Panc1 (cell line): Measurements from ENCODE around the gene GOLT1B. TPM values are rescaled to one million over a fixed set of nuclear protein-coding genes. Genes with fewer than 3 reads are reported as not detected.

Experiments
- ATAC-seq: fragments of 200-7000 bp; cut with Tn5 transposase; 2 replicates; pipeline ENCODE4 v1.9.1; 2020; ENCODE audit warnings: mild to moderate bottlenecking, moderate library complexity
- BruUV-seq: library from RNA; stranded (reverse); fragments of 400-500 nt; replicated peaks from 2 replicates; lab custom pipeline; 2021; lab: Mats Ljungman, UMichigan
- CTCF ChIA-PET: fragments of 300-600 bp; sonication (Branson Sonifier 250); formaldehyde crosslinking; loops from one replicate; lab custom pipeline; 2022; ENCODE audit warnings: antibody characterized with exemption; lab: Charles Lee
- POLR2A ChIA-PET: fragments of 300-600 bp; sonication (Branson Sonifier 250); formaldehyde crosslinking; loops from one replicate; lab custom pipeline; 2022; ENCODE audit warnings: antibody characterized with exemption; lab: Charles Lee
- DNase-seq: peaks from one replicate; pipeline ENCODE4 v3.0.0-alpha.2; 2010; ENCODE audit warnings: low read depth, low spot score
- H3K27ac ChIP-seq: 2 replicates; pipeline ENCODE4 v1.5.1; 2011; ENCODE audit warnings: mild to moderate bottlenecking, low read length, inconsistent platforms
- H3K27me3 ChIP-seq: fragments of 200-500 bp; sonication (Bioruptor generic); 2 replicates; pipeline ENCODE4 v1.6.0; 2014; ENCODE audit warnings: low read length, inconsistent platforms; ENCODE audit not compliant: control insufficient read depth, insufficient read depth
- H3K36me3 ChIP-seq: fragments of 200-500 bp; sonication (Bioruptor generic); 2 replicates; pipeline ENCODE4 v1.5.1; 2014; ENCODE audit warnings: inconsistent platforms, mild to moderate bottlenecking, low read length, moderate library complexity; ENCODE audit not compliant: control insufficient read depth, insufficient read depth
- H3K4me1 ChIP-seq: 2 replicates; pipeline ENCODE4 v1.5.1; 2011; ENCODE audit warnings: inconsistent platforms, mild to moderate bottlenecking, low read length, moderate library complexity; ENCODE audit not compliant: control insufficient read depth, insufficient read depth
- H3K4me3 ChIP-seq, 2 experiments: 2 replicates each; pipeline ENCODE4 v1.5.1; 2011 to 2012; ENCODE audit warnings: low read depth in 2 of 2, low read length in 2 of 2, mild to moderate bottlenecking in 2 of 2, inconsistent platforms in 1 of 2, moderate library complexity in 1 of 2
- H3K9me3 ChIP-seq: fragments of 200-500 bp; sonication (Bioruptor generic); 2 replicates; pipeline ENCODE4 v1.5.1; 2014; ENCODE audit warnings: low read depth, mild to moderate bottlenecking, inconsistent platforms, low read length, moderate library complexity; ENCODE audit not compliant: control insufficient read depth, insufficient read depth
- CTCF ChIP-seq: fragments of 450-650 bp; IDR thresholded peaks from 2 replicates; pipeline ENCODE4 v1.5.1; 2017; ENCODE audit warnings: mild to moderate bottlenecking
- POLR2AphosphoS5 ChIP-seq: IDR thresholded peaks from 2 replicates; pipeline ENCODE4 v1.6.1; 2012; ENCODE audit warnings: mild to moderate bottlenecking, low read depth, low read length, moderate library complexity
- SIN3A ChIP-seq: IDR thresholded peaks from 2 replicates; pipeline ENCODE4 v1.6.1; 2012; ENCODE audit warnings: low read depth, mild to moderate bottlenecking, low read length, moderate library complexity, borderline replicate concordance; ENCODE audit not compliant: insufficient read depth
- TCF7L2 ChIP-seq: IDR thresholded peaks from 2 replicates; pipeline ENCODE4 v1.6.1; 2011; ENCODE audit warnings: mild to moderate bottlenecking, low read depth, low read length, inconsistent platforms
- in situ Hi-C: cut with HindIII; loops from 2 replicates; pipeline ENCODE4 v1.10.0; 2016; ENCODE audit warnings: low sequenced_read_pairs, low pct_unique_long_range_greater_than_20kb
- intact Hi-C: fragments of 100-400 bp; cut with micrococcal nuclease; formaldehyde crosslinking; loops from one replicate; pipeline ENCODE4 v1.10.0; 2022; ENCODE audit not compliant: unreplicated experiment
- total RNA-seq: library from RNA; stranded (reverse); gene quantifications from one replicate; pipeline ENCODE4 v1.2.1, GENCODE V29; 2021; ENCODE audit not compliant: unreplicated experiment
- TF ChIP-seq, protein P1 (sequence below), 2 experiments: IDR thresholded peaks; 2 replicates each; pipeline ENCODE4 v1.6.1; 2011 to 2012; ENCODE audit warnings: low read depth in 2 of 2, control low read depth in 1 of 2, low read length in 1 of 2, mild to moderate bottlenecking in 1 of 2, moderate library complexity in 1 of 2; ENCODE audit not compliant: insufficient read depth in 1 of 2

GOLT1B gene
- total RNA-seq, 1 experiment from 2014 or later = 40.8 TPM

DNA sequence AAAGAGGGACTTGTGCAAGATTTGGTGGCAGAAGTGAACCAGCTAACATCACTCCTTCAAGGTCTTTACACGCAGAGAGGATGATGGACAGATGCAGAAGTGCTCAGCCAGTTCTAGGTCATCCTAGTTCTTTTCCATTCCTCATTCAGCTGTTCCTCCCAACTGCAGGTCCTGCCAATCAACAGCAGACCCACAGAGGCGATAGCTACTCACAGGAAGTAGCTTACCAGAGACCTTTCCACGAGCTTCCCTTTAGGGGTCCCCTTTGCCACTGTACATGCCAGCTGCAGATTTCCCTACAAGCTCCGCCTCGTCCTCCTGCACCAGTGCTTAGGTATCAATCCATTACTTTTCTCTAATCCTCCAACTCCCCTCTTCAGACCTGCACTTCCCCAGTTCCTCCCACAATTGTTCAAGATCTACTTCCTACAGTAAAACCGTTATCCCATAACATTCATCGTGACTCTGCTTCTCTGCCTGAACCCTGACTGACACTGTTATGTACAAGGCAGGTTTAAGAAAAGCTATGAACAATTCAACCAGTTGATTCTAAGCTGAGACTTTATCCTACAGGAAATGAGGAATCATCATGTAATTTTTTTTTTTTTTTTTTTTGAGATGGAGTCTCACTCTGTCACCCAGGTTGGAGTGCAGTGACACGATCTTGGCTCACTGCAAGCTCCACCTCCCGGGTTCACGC, 22.7 kb upstream of the GOLT1B start:
- DNase-seq (no peak), ATAC-seq (no peak)
- Histone ChIP-seq H3K27ac (no peak overlapping the region), H3K36me3 (peaks cover 15% of the 10 kb centered on the region), H3K27me3 (no peaks in the 10 kb centered on the region), H3K4me1 (no peaks in the 10 kb centered on the region), H3K9me3 (no peaks in the 10 kb centered on the region), H3K4me3 (no peak overlapping the region)
- intact Hi-C loops (no loop called here), in situ Hi-C loops (no loop called here)
- POLR2A ChIA-PET = no interaction called here
- no TSS peak for BruUV-seq
- CTCF ChIA-PET = no interaction called here
- no peak for TF ChIP-seq POLR2AphosphoS5
- no peak for TF ChIP-seq SIN3A
- no peak for TF ChIP-seq TCF7L2
- TF ChIP-seq, protein P1, sequence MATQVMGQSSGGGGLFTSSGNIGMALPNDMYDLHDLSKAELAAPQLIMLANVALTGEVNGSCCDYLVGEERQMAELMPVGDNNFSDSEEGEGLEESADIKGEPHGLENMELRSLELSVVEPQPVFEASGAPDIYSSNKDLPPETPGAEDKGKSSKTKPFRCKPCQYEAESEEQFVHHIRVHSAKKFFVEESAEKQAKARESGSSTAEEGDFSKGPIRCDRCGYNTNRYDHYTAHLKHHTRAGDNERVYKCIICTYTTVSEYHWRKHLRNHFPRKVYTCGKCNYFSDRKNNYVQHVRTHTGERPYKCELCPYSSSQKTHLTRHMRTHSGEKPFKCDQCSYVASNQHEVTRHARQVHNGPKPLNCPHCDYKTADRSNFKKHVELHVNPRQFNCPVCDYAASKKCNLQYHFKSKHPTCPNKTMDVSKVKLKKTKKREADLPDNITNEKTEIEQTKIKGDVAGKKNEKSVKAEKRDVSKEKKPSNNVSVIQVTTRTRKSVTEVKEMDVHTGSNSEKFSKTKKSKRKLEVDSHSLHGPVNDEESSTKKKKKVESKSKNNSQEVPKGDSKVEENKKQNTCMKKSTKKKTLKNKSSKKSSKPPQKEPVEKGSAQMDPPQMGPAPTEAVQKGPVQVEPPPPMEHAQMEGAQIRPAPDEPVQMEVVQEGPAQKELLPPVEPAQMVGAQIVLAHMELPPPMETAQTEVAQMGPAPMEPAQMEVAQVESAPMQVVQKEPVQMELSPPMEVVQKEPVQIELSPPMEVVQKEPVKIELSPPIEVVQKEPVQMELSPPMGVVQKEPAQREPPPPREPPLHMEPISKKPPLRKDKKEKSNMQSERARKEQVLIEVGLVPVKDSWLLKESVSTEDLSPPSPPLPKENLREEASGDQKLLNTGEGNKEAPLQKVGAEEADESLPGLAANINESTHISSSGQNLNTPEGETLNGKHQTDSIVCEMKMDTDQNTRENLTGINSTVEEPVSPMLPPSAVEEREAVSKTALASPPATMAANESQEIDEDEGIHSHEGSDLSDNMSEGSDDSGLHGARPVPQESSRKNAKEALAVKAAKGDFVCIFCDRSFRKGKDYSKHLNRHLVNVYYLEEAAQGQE (IDR thresholded peaks at IDR 0.05; ENCODE audit: insufficient read depth in 1 of 2, low read depth in 2 of 2, low read length in 1 of 2) = no peak

- Histone ChIP-seq H3K27me3 (no peaks in the 10 kb centered on the region), H3K36me3 (peaks cover 2% of the 10 kb centered on the region; the same call in 1 of the 2 replicates), H3K9me3 (no peaks in the 10 kb centered on the region), H3K27ac (no peak overlapping the region), H3K4me1 (no peaks in the 10 kb centered on the region), H3K4me3 (no peak overlapping the region)
- no TSS peak for BruUV-seq
- in situ Hi-C loops = no loop called here
- CTCF ChIA-PET = no interaction called here
- ATAC-seq (no peak), DNase-seq (no peak)
- TF ChIP-seq POLR2AphosphoS5 = no peak
- no peak for TF ChIP-seq TCF7L2
- TF ChIP-seq SIN3A = no peak
- no peak for TF ChIP-seq CTCF
- TF ChIP-seq, protein P1 (IDR thresholded peaks at IDR 0.05; ENCODE audit: insufficient read depth in 1 of 2, low read depth in 2 of 2, low read length in 1 of 2) = no peak
- POLR2A ChIA-PET = no interaction called here
- intact Hi-C loops = no loop called here
Observed at GRCh38 chr12:21483531-21483930, 18.1 kb upstream of the GOLT1B start.
